Upper lobe of left lung (tissue), 4 donors: ENCODE data around the gene ISM2.

ENCODE experiments used
- CTCF ChIP-seq, 6 experiments: fragments of 450-650 bp in 4 of 6; fragments of 200-600 bp in 2 of 6; sonication (generic) in 2 of 6; IDR thresholded peaks; one replicate each; pipeline ENCODE4 v1.5.1; 2016 to 2019; ENCODE audit warnings: antibody characterized with exemption in 6 of 6
- POLR2A ChIP-seq, 4 donors: fragments of 450-650 bp; IDR thresholded peaks; one replicate each; pipeline ENCODE4 v1.5.1; 2016 to 2017; ENCODE audit warnings: antibody characterized with exemption in 4 of 4, mild to moderate bottlenecking in 2 of 4
- POLR2AphosphoS5 ChIP-seq, 2 donors: sonication (generic); formaldehyde crosslinking; IDR thresholded peaks; one replicate each; pipeline ENCODE4 v1.5.1; 2017; ENCODE audit warnings: antibody characterized with exemption in 2 of 2

GRCh38 chr14:77469067-77469505 lies 29.5 kb downstream of the ISM2 start:
- TF ChIP-seq CTCF (IDR thresholded peaks at IDR 0.05): no peak
- TF ChIP-seq POLR2AphosphoS5 (IDR thresholded peaks at IDR 0.05): no peak
- no peak for TF ChIP-seq POLR2A (IDR thresholded peaks at IDR 0.05)
